ENCODE data around the gene ARHGAP22.

The ARHGAP22 gene

GRCh38 chr10:48518986-48519385 lies 85.9 kb downstream of the ARHGAP22 start:
- Histone ChIP-seq H3K36me3 (ENCODE audit: control insufficient read depth in 5 of 5, insufficient read depth in 5 of 5, low read length in 5 of 5) (no peaks in the 10 kb centered on the region), H3K4me1 (ENCODE audit: control insufficient read depth in 5 of 5, insufficient read depth in 5 of 5, low read length in 5 of 5) (peaks cover 0 to 26% (median 13%) of the 10 kb centered on the region in 5 donors), H3K9ac (ENCODE audit: low read length in 5 of 5) (no peak overlapping the region)

GRCh38 chr10:48517911-48518811 lies 86.7 kb downstream of the ARHGAP22 start:
- H3K4me1 ChIP-seq (ENCODE audit: control insufficient read depth in 5 of 5, insufficient read depth in 5 of 5, low read length in 5 of 5): peaks cover 0 to 18% (median 10%) of the 10 kb centered on the region in 5 donors
- H3K27ac ChIP-seq (ENCODE audit: low read depth, low read length): no peak overlapping the region
- H3K9me3 ChIP-seq (ENCODE audit: control insufficient read depth in 5 of 5, low read length in 5 of 5): peaks cover 0 to 11% (median 4%) of the 10 kb centered on the region in 5 donors
- H3K9ac ChIP-seq (ENCODE audit: low read length in 5 of 5): no peak overlapping the region
- no peaks in the 10 kb centered on the region for H3K36me3 ChIP-seq (ENCODE audit: control insufficient read depth in 5 of 5, insufficient read depth in 5 of 5, low read length in 5 of 5)
- no peak overlapping the region for H3K4me3 ChIP-seq (ENCODE audit: low read depth in 1 of 5, low read length in 5 of 5)
- H3K27me3 ChIP-seq (ENCODE audit: control insufficient read depth in 5 of 5, insufficient read depth in 4 of 5, low read length in 5 of 5): peaks cover 0 to 17% (median 3%) of the 10 kb centered on the region in 5 donors

More at GRCh38 chr10:48518986-48519385, 85.9 kb downstream of the ARHGAP22 start:
- Histone ChIP-seq H3K9me3 (ENCODE audit: control insufficient read depth in 5 of 5, low read length in 5 of 5) (peaks cover 0 to 8% (median 4%) of the 10 kb centered on the region in 5 donors), H3K27ac (ENCODE audit: low read depth, low read length) (no peak overlapping the region), H3K27me3 (ENCODE audit: control insufficient read depth in 5 of 5, insufficient read depth in 4 of 5, low read length in 5 of 5) (peaks cover 0 to 17% (median 3%) of the 10 kb centered on the region in 5 donors), H3K4me3 (ENCODE audit: low read depth in 1 of 5, low read length in 5 of 5) (no peak overlapping the region)

GRCh38 chr10:48517482-48517881 lies 87.4 kb downstream of the ARHGAP22 start:
- Histone ChIP-seq H3K4me3 (ENCODE audit: low read depth in 1 of 5, low read length in 5 of 5) (no peak overlapping the region), H3K27ac (ENCODE audit: low read depth, low read length) (no peak overlapping the region), H3K9me3 (ENCODE audit: control insufficient read depth in 5 of 5, low read length in 5 of 5) (peaks cover 0 to 11% (median 4%) of the 10 kb centered on the region in 5 donors), H3K4me1 (ENCODE audit: control insufficient read depth in 5 of 5, insufficient read depth in 5 of 5, low read length in 5 of 5) (peaks cover 0 to 15% (median 8%) of the 10 kb centered on the region in 5 donors), H3K36me3 (ENCODE audit: control insufficient read depth in 5 of 5, insufficient read depth in 5 of 5, low read length in 5 of 5) (no peaks in the 10 kb centered on the region), H3K9ac (ENCODE audit: low read length in 5 of 5) (no peak overlapping the region), H3K27me3 (ENCODE audit: control insufficient read depth in 5 of 5, insufficient read depth in 4 of 5, low read length in 5 of 5) (peaks cover 0 to 17% (median 3%) of the 10 kb centered on the region in 5 donors)

GRCh38 chr10:48516911-48517310 lies 88.0 kb downstream of the ARHGAP22 start:
- Histone ChIP-seq H3K4me3 (ENCODE audit: low read depth in 1 of 5, low read length in 5 of 5) (no peak overlapping the region), H3K9me3 (ENCODE audit: control insufficient read depth in 5 of 5, low read length in 5 of 5) (peaks cover 0 to 11% (median 4%) of the 10 kb centered on the region in 5 donors), H3K36me3 (ENCODE audit: control insufficient read depth in 5 of 5, insufficient read depth in 5 of 5, low read length in 5 of 5) (no peaks in the 10 kb centered on the region), H3K4me1 (ENCODE audit: control insufficient read depth in 5 of 5, insufficient read depth in 5 of 5, low read length in 5 of 5) (peaks cover 0 to 20% (median 8%) of the 10 kb centered on the region in 5 donors), H3K27me3 (ENCODE audit: control insufficient read depth in 5 of 5, insufficient read depth in 4 of 5, low read length in 5 of 5) (peaks cover 0 to 17% (median under 1%) of the 10 kb centered on the region in 5 donors), H3K27ac (ENCODE audit: low read depth, low read length) (no peak overlapping the region), H3K9ac (ENCODE audit: low read length in 5 of 5) (no peak overlapping the region)

GRCh38 chr10:48514916-48515315 lies 90.0 kb downstream of the ARHGAP22 start:
- Histone ChIP-seq H3K36me3 (ENCODE audit: control insufficient read depth in 5 of 5, insufficient read depth in 5 of 5, low read length in 5 of 5) (no peaks in the 10 kb centered on the region), H3K4me1 (ENCODE audit: control insufficient read depth in 5 of 5, insufficient read depth in 5 of 5, low read length in 5 of 5) (peaks cover 0 to 25% (median 8%) of the 10 kb centered on the region in 5 donors), H3K27me3 (ENCODE audit: control insufficient read depth in 5 of 5, insufficient read depth in 4 of 5, low read length in 5 of 5) (peaks cover 0 to 6% (median 0%) of the 10 kb centered on the region in 5 donors), H3K4me3 (ENCODE audit: low read depth in 1 of 5, low read length in 5 of 5) (no peak overlapping the region), H3K9ac (ENCODE audit: low read length in 5 of 5) (no peak overlapping the region), H3K27ac (ENCODE audit: low read depth, low read length) (no peak overlapping the region), H3K9me3 (ENCODE audit: control insufficient read depth in 5 of 5, low read length in 5 of 5) (peaks cover 0 to 11% (median 4%) of the 10 kb centered on the region in 5 donors)

- Histone ChIP-seq H3K9me3 (ENCODE audit: control insufficient read depth in 5 of 5, low read length in 5 of 5) (peaks cover 0 to 11% (median 4%) of the 10 kb centered on the region in 5 donors), H3K4me3 (ENCODE audit: low read depth in 1 of 5, low read length in 5 of 5) (no peak overlapping the region), H3K36me3 (ENCODE audit: control insufficient read depth in 5 of 5, insufficient read depth in 5 of 5, low read length in 5 of 5) (no peaks in the 10 kb centered on the region), H3K27me3 (ENCODE audit: control insufficient read depth in 5 of 5, insufficient read depth in 4 of 5, low read length in 5 of 5) (peaks cover 0 to 3% (median 0%) of the 10 kb centered on the region in 5 donors), H3K9ac (ENCODE audit: low read length in 5 of 5) (no peak overlapping the region), H3K27ac (ENCODE audit: low read depth, low read length) (no peak overlapping the region), H3K4me1 (ENCODE audit: control insufficient read depth in 5 of 5, insufficient read depth in 5 of 5, low read length in 5 of 5) (peaks cover 0 to 27% (median 8%) of the 10 kb centered on the region in 5 donors)
Measured at GRCh38 chr10:48514255-48514654, 90.6 kb downstream of the ARHGAP22 start.

GRCh38 chr10:48512861-48513260 lies 92.0 kb downstream of the ARHGAP22 start:
- no peak overlapping the region for H3K9ac ChIP-seq (ENCODE audit: low read length in 5 of 5)
- H3K27ac ChIP-seq (ENCODE audit: low read depth, low read length): no peak overlapping the region
- no peaks in the 10 kb centered on the region for H3K27me3 ChIP-seq (ENCODE audit: control insufficient read depth in 5 of 5, insufficient read depth in 4 of 5, low read length in 5 of 5)
- H3K4me3 ChIP-seq (ENCODE audit: low read depth in 1 of 5, low read length in 5 of 5): no peak overlapping the region
- H3K9me3 ChIP-seq (ENCODE audit: control insufficient read depth in 5 of 5, low read length in 5 of 5): peaks cover 0 to 11% (median 4%) of the 10 kb centered on the region in 5 donors
- no peaks in the 10 kb centered on the region for H3K36me3 ChIP-seq (ENCODE audit: control insufficient read depth in 5 of 5, insufficient read depth in 5 of 5, low read length in 5 of 5)
- H3K4me1 ChIP-seq (ENCODE audit: control insufficient read depth in 5 of 5, insufficient read depth in 5 of 5, low read length in 5 of 5): peaks cover 5 to 32% (median 13%) of the 10 kb centered on the region in 5 donors

- H3K27ac ChIP-seq (ENCODE audit: low read depth, low read length): no peak overlapping the region
- peaks cover 5 to 32% (median 13%) of the 10 kb centered on the region in 5 donors for H3K4me1 ChIP-seq (ENCODE audit: control insufficient read depth in 5 of 5, insufficient read depth in 5 of 5, low read length in 5 of 5)
- H3K9ac ChIP-seq (ENCODE audit: low read length in 5 of 5): no peak overlapping the region
- H3K9me3 ChIP-seq (ENCODE audit: control insufficient read depth in 5 of 5, low read length in 5 of 5): peaks cover 0 to 11% (median 4%) of the 10 kb centered on the region in 5 donors
- no peaks in the 10 kb centered on the region for H3K36me3 ChIP-seq (ENCODE audit: control insufficient read depth in 5 of 5, insufficient read depth in 5 of 5, low read length in 5 of 5)
- no peaks in the 10 kb centered on the region for H3K27me3 ChIP-seq (ENCODE audit: control insufficient read depth in 5 of 5, insufficient read depth in 4 of 5, low read length in 5 of 5)
- no peak overlapping the region for H3K4me3 ChIP-seq (ENCODE audit: low read depth in 1 of 5, low read length in 5 of 5)
Measured at GRCh38 chr10:48511875-48512231, 93.0 kb downstream of the ARHGAP22 start.

GRCh38 chr10:48511066-48511874 lies 93.6 kb downstream of the ARHGAP22 start:
- Histone ChIP-seq H3K9ac (ENCODE audit: low read length in 5 of 5) (no peak overlapping the region), H3K4me1 (ENCODE audit: control insufficient read depth in 5 of 5, insufficient read depth in 5 of 5, low read length in 5 of 5) (peaks cover 5 to 32% (median 13%) of the 10 kb centered on the region in 5 donors), H3K4me3 (ENCODE audit: low read depth in 1 of 5, low read length in 5 of 5) (no peak overlapping the region), H3K9me3 (ENCODE audit: control insufficient read depth in 5 of 5, low read length in 5 of 5) (peaks cover 0 to 11% (median 4%) of the 10 kb centered on the region in 5 donors), H3K27ac (ENCODE audit: low read depth, low read length) (no peak overlapping the region), H3K27me3 (ENCODE audit: control insufficient read depth in 5 of 5, insufficient read depth in 4 of 5, low read length in 5 of 5) (no peaks in the 10 kb centered on the region), H3K36me3 (ENCODE audit: control insufficient read depth in 5 of 5, insufficient read depth in 5 of 5, low read length in 5 of 5) (no peaks in the 10 kb centered on the region)
